ENCODE data around the gene RND3. TPM values are rescaled to one million over a fixed set of nuclear protein-coding genes. Genes with fewer than 3 reads are reported as not detected.
A peak's percentile ranks its signal among the peaks of the same experiment; 100 is the strongest.

Gene RND3
- total RNA-seq, 1 donor from 2014 or later = 145 TPM

- TF ChIP-seq CTCF (IDR thresholded peaks at IDR 0.05; ENCODE audit: unreplicated experiment) = no peak
- DNase-seq (ENCODE audit: low spot score in 2 of 2, unreplicated experiment in 2 of 2) = no peak
- Mint-ChIP-seq H3K36me3 (peaks cover 12% of the 10 kb centered on the region), H3K27me3 (ENCODE audit: low read depth) (no peaks in the 10 kb centered on the region), H3K27ac (peak overlapping the region; percentile 48), H3K4me1 (peaks cover 31% of the 10 kb centered on the region), H3K4me3 (no peak overlapping the region), H3K9me3 (peaks cover 11% of the 10 kb centered on the region)
Observed at GRCh38 chr2:150520887-150521664, 33.6 kb upstream of the RND3 start.

GRCh38 chr2:150520033-150520432, 32.6 kb upstream of the RND3 start:
- Mint-ChIP-seq H3K9me3 (peaks cover 11% of the 10 kb centered on the region), H3K4me1 (peaks cover 28% of the 10 kb centered on the region), H3K4me3 (no peak overlapping the region), H3K27ac (peak overlapping the region; percentile 82), H3K27me3 (ENCODE audit: low read depth) (no peaks in the 10 kb centered on the region), H3K36me3 (peaks cover 12% of the 10 kb centered on the region)
- TF ChIP-seq CTCF (IDR thresholded peaks at IDR 0.05; ENCODE audit: unreplicated experiment) = no peak
- DNase-seq (ENCODE audit: low spot score in 2 of 2, unreplicated experiment in 2 of 2) = no peak

GRCh38 chr2:150517951-150518680, 30.6 kb upstream of the RND3 start:
- Mint-ChIP-seq H3K36me3 (peaks cover 4% of the 10 kb centered on the region), H3K4me3 (no peak overlapping the region), H3K27me3 (ENCODE audit: low read depth) (no peaks in the 10 kb centered on the region), H3K4me1 (peaks cover 28% of the 10 kb centered on the region), H3K9me3 (peaks cover 5% of the 10 kb centered on the region), H3K27ac (no peak overlapping the region)
- no peak for TF ChIP-seq CTCF (IDR thresholded peaks at IDR 0.05; ENCODE audit: unreplicated experiment)
- no peak for DNase-seq (ENCODE audit: low spot score in 2 of 2, unreplicated experiment in 2 of 2)

GRCh38 chr2:150513647-150514046, 26.2 kb upstream of the RND3 start:
- Mint-ChIP-seq H3K36me3 (no peaks in the 10 kb centered on the region), H3K27ac (no peak overlapping the region)

GRCh38 chr2:150508497-150509137, 21.1 kb upstream of the RND3 start:
- TF ChIP-seq CTCF (IDR thresholded peaks at IDR 0.05; ENCODE audit: unreplicated experiment) = no peak
- H3K36me3 Mint-ChIP-seq = no peaks in the 10 kb centered on the region

More at GRCh38 chr2:150513647-150514046, 26.2 kb upstream of the RND3 start:
- TF ChIP-seq CTCF (IDR thresholded peaks at IDR 0.05; ENCODE audit: unreplicated experiment) = no peak
- no peaks in the 10 kb centered on the region for H3K9me3 Mint-ChIP-seq
- no peak overlapping the region for H3K4me3 Mint-ChIP-seq
- peaks cover 6% of the 10 kb centered on the region for H3K4me1 Mint-ChIP-seq
- H3K27me3 Mint-ChIP-seq (ENCODE audit: low read depth) = no peaks in the 10 kb centered on the region
- DNase-seq (ENCODE audit: low spot score in 2 of 2, unreplicated experiment in 2 of 2) = no peak

More at GRCh38 chr2:150508497-150509137, 21.1 kb upstream of the RND3 start:
- H3K4me3 Mint-ChIP-seq = no peak overlapping the region
- no peaks in the 10 kb centered on the region for H3K27me3 Mint-ChIP-seq (ENCODE audit: low read depth)
- no peak overlapping the region for H3K27ac Mint-ChIP-seq
- H3K4me1 Mint-ChIP-seq = peaks cover 10% of the 10 kb centered on the region
- DNase-seq (ENCODE audit: low spot score in 2 of 2, unreplicated experiment in 2 of 2) = no peak
- H3K9me3 Mint-ChIP-seq = peaks cover 5% of the 10 kb centered on the region
